ENCODE measurements around the gene HCN3. TPM values are rescaled to one million over a fixed set of nuclear protein-coding genes. Genes with fewer than 3 reads are reported as not detected.

Gene HCN3
- total and polyA plus RNA-seq, 2 of the 13 experiments (the other 11 are each of a cell fraction or from before 2014, with no cell fraction given) = 2.4 to 10.2 TPM

DNA sequence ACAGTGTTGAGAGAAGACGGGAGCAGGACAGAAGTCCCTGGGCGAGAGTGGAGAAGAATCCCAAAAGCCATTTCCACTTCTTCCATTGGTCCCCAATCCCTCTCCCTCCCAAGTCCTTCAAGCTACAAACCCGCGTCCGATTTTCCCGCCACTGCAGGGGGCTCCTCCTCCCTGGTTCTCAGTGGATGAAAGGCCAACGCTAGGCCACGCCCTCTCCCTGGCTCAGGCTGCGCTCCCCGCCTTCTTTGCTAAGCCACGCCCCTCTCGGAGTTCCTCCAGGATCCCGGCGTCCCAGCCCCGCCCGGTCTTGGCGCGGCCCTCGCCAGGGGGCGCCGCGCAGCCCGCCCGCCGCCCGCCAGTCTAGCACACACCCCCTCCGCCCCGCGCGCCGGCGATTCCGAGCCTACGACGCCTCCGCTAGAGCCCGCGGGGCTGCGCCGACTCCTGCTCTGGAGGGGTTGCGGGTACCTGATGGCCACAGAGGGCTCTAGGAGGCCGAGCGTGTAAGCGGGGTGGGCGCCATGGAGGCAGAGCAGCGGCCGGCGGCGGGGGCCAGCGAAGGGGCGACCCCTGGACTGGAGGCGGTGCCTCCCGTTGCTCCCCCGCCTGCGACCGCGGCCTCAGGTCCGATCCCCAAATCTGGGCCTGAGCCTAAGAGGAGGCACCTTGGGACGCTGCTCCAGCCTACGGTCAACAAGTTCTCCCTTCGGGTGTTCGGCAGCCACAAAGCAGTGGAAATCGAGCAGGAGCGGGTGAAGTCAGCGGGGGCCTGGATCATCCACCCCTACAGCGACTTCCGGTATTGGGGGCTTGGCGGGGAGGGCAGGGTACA is at the start of gene HCN3 (continued):
- no peak for TF ChIP-seq KDM5A (IDR thresholded peaks at IDR 0.05; ENCODE audit: borderline replicate concordance, low read length)
- TF ChIP-seq ATAD3A (CRISPR knock-in tag; IDR thresholded peaks at IDR 0.05) = no peak
- TF ChIP-seq ZNF790 (CRISPR knock-in tag; IDR thresholded peaks at IDR 0.05; ENCODE audit: borderline replicate concordance) = peak; percentile 67; the same call in 1 of the 2 replicates
- TF ChIP-seq ZNF354B (CRISPR knock-in tag; IDR thresholded peaks at IDR 0.05) = no peak
- TF ChIP-seq ZNF10 (CRISPR knock-in tag; IDR thresholded peaks at IDR 0.05; ENCODE audit: borderline replicate concordance, low read depth) = no peak
- TF ChIP-seq NFRKB (IDR thresholded peaks at IDR 0.05) = no peak
- TF ChIP-seq, protein P1, sequence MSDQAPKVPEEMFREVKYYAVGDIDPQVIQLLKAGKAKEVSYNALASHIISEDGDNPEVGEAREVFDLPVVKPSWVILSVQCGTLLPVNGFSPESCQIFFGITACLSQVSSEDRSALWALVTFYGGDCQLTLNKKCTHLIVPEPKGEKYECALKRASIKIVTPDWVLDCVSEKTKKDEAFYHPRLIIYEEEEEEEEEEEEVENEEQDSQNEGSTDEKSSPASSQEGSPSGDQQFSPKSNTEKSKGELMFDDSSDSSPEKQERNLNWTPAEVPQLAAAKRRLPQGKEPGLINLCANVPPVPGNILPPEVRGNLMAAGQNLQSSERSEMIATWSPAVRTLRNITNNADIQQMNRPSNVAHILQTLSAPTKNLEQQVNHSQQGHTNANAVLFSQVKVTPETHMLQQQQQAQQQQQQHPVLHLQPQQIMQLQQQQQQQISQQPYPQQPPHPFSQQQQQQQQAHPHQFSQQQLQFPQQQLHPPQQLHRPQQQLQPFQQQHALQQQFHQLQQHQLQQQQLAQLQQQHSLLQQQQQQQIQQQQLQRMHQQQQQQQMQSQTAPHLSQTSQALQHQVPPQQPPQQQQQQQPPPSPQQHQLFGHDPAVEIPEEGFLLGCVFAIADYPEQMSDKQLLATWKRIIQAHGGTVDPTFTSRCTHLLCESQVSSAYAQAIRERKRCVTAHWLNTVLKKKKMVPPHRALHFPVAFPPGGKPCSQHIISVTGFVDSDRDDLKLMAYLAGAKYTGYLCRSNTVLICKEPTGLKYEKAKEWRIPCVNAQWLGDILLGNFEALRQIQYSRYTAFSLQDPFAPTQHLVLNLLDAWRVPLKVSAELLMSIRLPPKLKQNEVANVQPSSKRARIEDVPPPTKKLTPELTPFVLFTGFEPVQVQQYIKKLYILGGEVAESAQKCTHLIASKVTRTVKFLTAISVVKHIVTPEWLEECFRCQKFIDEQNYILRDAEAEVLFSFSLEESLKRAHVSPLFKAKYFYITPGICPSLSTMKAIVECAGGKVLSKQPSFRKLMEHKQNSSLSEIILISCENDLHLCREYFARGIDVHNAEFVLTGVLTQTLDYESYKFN (CRISPR knock-in tag; conservative IDR thresholded peaks at IDR 0.05) = peak; percentile 41
- TF ChIP-seq, protein P2, sequence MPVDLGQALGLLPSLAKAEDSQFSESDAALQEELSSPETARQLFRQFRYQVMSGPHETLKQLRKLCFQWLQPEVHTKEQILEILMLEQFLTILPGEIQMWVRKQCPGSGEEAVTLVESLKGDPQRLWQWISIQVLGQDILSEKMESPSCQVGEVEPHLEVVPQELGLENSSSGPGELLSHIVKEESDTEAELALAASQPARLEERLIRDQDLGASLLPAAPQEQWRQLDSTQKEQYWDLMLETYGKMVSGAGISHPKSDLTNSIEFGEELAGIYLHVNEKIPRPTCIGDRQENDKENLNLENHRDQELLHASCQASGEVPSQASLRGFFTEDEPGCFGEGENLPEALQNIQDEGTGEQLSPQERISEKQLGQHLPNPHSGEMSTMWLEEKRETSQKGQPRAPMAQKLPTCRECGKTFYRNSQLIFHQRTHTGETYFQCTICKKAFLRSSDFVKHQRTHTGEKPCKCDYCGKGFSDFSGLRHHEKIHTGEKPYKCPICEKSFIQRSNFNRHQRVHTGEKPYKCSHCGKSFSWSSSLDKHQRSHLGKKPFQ (CRISPR knock-in tag; IDR thresholded peaks at IDR 0.05; ENCODE audit: insufficient replicate concordance) = no peak
- TF ChIP-seq, protein P3, sequence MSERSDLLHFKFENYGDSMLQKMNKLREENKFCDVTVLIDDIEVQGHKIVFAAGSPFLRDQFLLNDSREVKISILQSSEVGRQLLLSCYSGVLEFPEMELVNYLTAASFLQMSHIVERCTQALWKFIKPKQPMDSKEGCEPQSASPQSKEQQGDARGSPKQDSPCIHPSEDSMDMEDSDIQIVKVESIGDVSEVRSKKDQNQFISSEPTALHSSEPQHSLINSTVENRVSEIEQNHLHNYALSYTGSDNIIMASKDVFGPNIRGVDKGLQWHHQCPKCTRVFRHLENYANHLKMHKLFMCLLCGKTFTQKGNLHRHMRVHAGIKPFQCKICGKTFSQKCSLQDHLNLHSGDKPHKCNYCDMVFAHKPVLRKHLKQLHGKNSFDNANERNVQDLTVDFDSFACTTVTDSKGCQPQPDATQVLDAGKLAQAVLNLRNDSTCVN (CRISPR knock-in tag; IDR thresholded peaks at IDR 0.05; ENCODE audit: borderline replicate concordance) = no peak
- no peak for TF ChIP-seq CBFB (CRISPR knock-in tag; IDR thresholded peaks at IDR 0.05)
- TF ChIP-seq JUND (CRISPR knock-in tag; IDR thresholded peaks at IDR 0.05) = no peak
- no peak for TF ChIP-seq HNRNPUL1 (IDR thresholded peaks at IDR 0.05; ENCODE audit: low read depth, low read length)
- TF ChIP-seq GFI1 (CRISPR knock-in tag; IDR thresholded peaks at IDR 0.05; ENCODE audit: borderline replicate concordance) = no peak; the same call in 1 of the 2 replicates
- no peak for TF ChIP-seq SRF (IDR thresholded peaks at IDR 0.05; ENCODE audit: low read depth, low read length)
- TF ChIP-seq RELA (CRISPR knock-in tag; IDR thresholded peaks at IDR 0.05) = 0 out of 2 replicates have a peak, but pooled peaks have one; percentile 61
- TF ChIP-seq, protein P4, sequence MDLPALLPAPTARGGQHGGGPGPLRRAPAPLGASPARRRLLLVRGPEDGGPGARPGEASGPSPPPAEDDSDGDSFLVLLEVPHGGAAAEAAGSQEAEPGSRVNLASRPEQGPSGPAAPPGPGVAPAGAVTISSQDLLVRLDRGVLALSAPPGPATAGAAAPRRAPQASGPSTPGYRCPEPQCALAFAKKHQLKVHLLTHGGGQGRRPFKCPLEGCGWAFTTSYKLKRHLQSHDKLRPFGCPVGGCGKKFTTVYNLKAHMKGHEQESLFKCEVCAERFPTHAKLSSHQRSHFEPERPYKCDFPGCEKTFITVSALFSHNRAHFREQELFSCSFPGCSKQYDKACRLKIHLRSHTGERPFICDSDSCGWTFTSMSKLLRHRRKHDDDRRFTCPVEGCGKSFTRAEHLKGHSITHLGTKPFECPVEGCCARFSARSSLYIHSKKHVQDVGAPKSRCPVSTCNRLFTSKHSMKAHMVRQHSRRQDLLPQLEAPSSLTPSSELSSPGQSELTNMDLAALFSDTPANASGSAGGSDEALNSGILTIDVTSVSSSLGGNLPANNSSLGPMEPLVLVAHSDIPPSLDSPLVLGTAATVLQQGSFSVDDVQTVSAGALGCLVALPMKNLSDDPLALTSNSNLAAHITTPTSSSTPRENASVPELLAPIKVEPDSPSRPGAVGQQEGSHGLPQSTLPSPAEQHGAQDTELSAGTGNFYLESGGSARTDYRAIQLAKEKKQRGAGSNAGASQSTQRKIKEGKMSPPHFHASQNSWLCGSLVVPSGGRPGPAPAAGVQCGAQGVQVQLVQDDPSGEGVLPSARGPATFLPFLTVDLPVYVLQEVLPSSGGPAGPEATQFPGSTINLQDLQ (CRISPR knock-in tag; IDR thresholded peaks at IDR 0.05) = peak; percentile 86; the same call in 1 of the 2 replicates
- TF ChIP-seq KLF16 (CRISPR knock-in tag; IDR thresholded peaks at IDR 0.05) = no peak
- no peak for TF ChIP-seq AGO1 (IDR thresholded peaks at IDR 0.05; ENCODE audit: low read depth, low read length, poor library complexity, severe bottlenecking)
- no peak for TF ChIP-seq CC2D1A (CRISPR knock-in tag; IDR thresholded peaks at IDR 0.05)
- TF ChIP-seq, protein P5, sequence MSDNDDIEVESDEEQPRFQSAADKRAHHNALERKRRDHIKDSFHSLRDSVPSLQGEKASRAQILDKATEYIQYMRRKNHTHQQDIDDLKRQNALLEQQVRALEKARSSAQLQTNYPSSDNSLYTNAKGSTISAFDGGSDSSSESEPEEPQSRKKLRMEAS (IDR thresholded peaks at IDR 0.05) = peak; percentile 78
